HCT116 (cell line): ENCODE data around the gene DLEU7. TPM values are rescaled to one million over a fixed set of nuclear protein-coding genes. Genes with fewer than 3 reads are reported as not detected.

Experiments
- ATAC-seq: fragments of 200-7000 bp; cut with Tn5 transposase; 2 replicates; pipeline ENCODE4 v1.9.1; 2020; ENCODE audit warnings: mild to moderate bottlenecking, moderate library complexity
- BruUV-seq: library from RNA; stranded (reverse); fragments of 400-500 nt; replicated peaks from 2 replicates; lab custom pipeline; 2021; lab: Mats Ljungman, UMichigan
- CTCF ChIA-PET: fragments of 300-600 bp; sonication (Branson Sonifier 250); formaldehyde crosslinking; loops from one replicate; lab custom pipeline; 2021; ENCODE audit warnings: antibody characterized with exemption; lab: Charles Lee
- POLR2A ChIA-PET: fragments of 300-600, 350-600 bp; sonication (Branson Sonifier 250); formaldehyde crosslinking; loops from one replicate; lab custom pipeline; 2021; ENCODE audit warnings: antibody characterized with exemption; lab: Charles Lee
- RAD21 ChIA-PET, 2 experiments: fragments of 300-600 bp; sonication (Branson Sonifier 250); formaldehyde crosslinking; loops; one replicate each; lab custom pipeline; 2023; ENCODE audit warnings: low total read pairs in 2 of 2; ENCODE audit not compliant: uncharacterized antibody in 2 of 2, unreplicated experiment in 2 of 2, low non-redundant PET in 1 of 2; lab: Charles Lee
- DNase-seq: peaks from one replicate; pipeline ENCODE4 v3.0.0-alpha.2; 2010; ENCODE audit warnings: low read depth, low spot score
- H2AFZ ChIP-seq: fragments of 200-600 bp; shearing (Covaris generic), sonication (generic); 2 replicates; pipeline ENCODE4 v1.6.1; 2017; ENCODE audit warnings: low read depth, mixed run types, mixed read lengths, antibody characterized with exemption, low read length; ENCODE audit not compliant: poor library complexity, severe bottlenecking
- H3K27ac ChIP-seq: 2 replicates; pipeline ENCODE4 v1.5.1; 2012; ENCODE audit warnings: low read depth, low read length
- H3K27me3 ChIP-seq: fragments of 200-600 bp; sonication (generic); 2 replicates; pipeline ENCODE4 v1.6.1; 2016; ENCODE audit warnings: mixed run types, low read length, mixed read lengths; ENCODE audit not compliant: insufficient read depth
- H3K36me3 ChIP-seq, 2 experiments: fragments of 200-500 bp in 1 of 2; fragments of 200-600 bp in 1 of 2; sonication (Bioruptor generic) in 1 of 2; sonication (generic) in 1 of 2; 2 replicates each; pipeline versions ENCODE4 v1.5.1 to v1.6.1; 2014 to 2016; ENCODE audit warnings: low read length in 2 of 2, inconsistent platforms in 1 of 2, mixed read lengths in 1 of 2, mixed run types in 1 of 2; ENCODE audit not compliant: insufficient read depth in 2 of 2, control insufficient read depth in 1 of 2
- H3K4me1 ChIP-seq, 2 experiments: fragments of 200-600 bp in 1 of 2; sonication (generic) in 1 of 2; 2 replicates each; pipeline versions ENCODE4 v1.5.1 to v1.6.1; 2012 to 2017; ENCODE audit warnings: low read length in 2 of 2, inconsistent platforms in 1 of 2, mild to moderate bottlenecking in 1 of 2, mixed read lengths in 1 of 2, mixed run types in 1 of 2, moderate library complexity in 1 of 2; ENCODE audit not compliant: insufficient read depth in 2 of 2, control insufficient read depth in 1 of 2
- H3K4me2 ChIP-seq: fragments of 200-600 bp; sonication (generic); 2 replicates; pipeline ENCODE4 v1.6.1; 2017; ENCODE audit warnings: mixed run types, low read length, mixed read lengths
- H3K4me3 ChIP-seq, 2 experiments: fragments of 200-600 bp in 1 of 2; sonication (generic) in 1 of 2; replicated peaks in 1 of 2; 2 replicates each; pipeline ENCODE4 v1.5.1; 2011 to 2016; ENCODE audit warnings: low read length in 2 of 2, control low read depth in 1 of 2, low read depth in 1 of 2, mild to moderate bottlenecking in 1 of 2, mixed read lengths in 1 of 2, mixed run types in 1 of 2
- H3K79me2 ChIP-seq: fragments of 200-600 bp; sonication (generic); 2 replicates; pipeline ENCODE4 v1.6.1; 2017; ENCODE audit warnings: mild to moderate bottlenecking, mixed run types, low read length, moderate library complexity, mixed read lengths; ENCODE audit not compliant: insufficient read depth
- H3K9ac ChIP-seq: fragments of 200-600 bp; sonication (generic); 2 replicates; pipeline ENCODE4 v1.6.1; 2016; ENCODE audit warnings: low read length, mixed read lengths
- H3K9me2 ChIP-seq: fragments of 200-600 bp; sonication (generic), shearing (Covaris generic); 2 replicates; pipeline ENCODE4 v1.6.1; 2017; ENCODE audit warnings: mixed run types, mild to moderate bottlenecking, moderate library complexity; ENCODE audit not compliant: insufficient read depth
- H3K9me3 ChIP-seq, 2 experiments: fragments of 200-500 bp in 1 of 2; fragments of 200-600 bp in 1 of 2; sonication (Bioruptor generic) in 1 of 2; sonication (generic) in 1 of 2; 2 replicates each; pipeline ENCODE4 v1.6.1; 2014 to 2017; ENCODE audit warnings: low read length in 2 of 2, mixed read lengths in 2 of 2, inconsistent platforms in 1 of 2, low read depth in 1 of 2, mild to moderate bottlenecking in 1 of 2, mixed run types in 1 of 2, moderate library complexity in 1 of 2; ENCODE audit not compliant: control insufficient read depth in 1 of 2, insufficient read depth in 1 of 2
- H4K20me1 ChIP-seq: fragments of 200-600 bp; sonication (generic), shearing (Covaris generic); 2 replicates; pipeline ENCODE4 v1.6.1; 2017; ENCODE audit warnings: mixed run types, mild to moderate bottlenecking, moderate library complexity; ENCODE audit not compliant: insufficient read depth
- CBX3 ChIP-seq: IDR thresholded peaks from 2 replicates; pipeline ENCODE4 v1.6.1; 2012; ENCODE audit warnings: low read depth
- CTCF ChIP-seq, 3 experiments: fragments of 200-600 bp in 1 of 3; sonication (generic) in 1 of 3; IDR thresholded peaks in 2 of 3; conservative IDR thresholded peaks in 1 of 3; 2 replicates each; pipeline ENCODE4 v1.5.1; 2012 to 2017; ENCODE audit warnings: low read depth in 2 of 3, low read length in 2 of 3, antibody characterized with exemption in 1 of 3, borderline replicate concordance in 1 of 3, control low read depth in 1 of 3, mild to moderate bottlenecking in 1 of 3, mixed read lengths in 1 of 3, mixed run types in 1 of 3, moderate library complexity in 1 of 3; ENCODE audit not compliant: insufficient read depth in 1 of 3
- EZH2phosphoT487 ChIP-seq: fragments of 200-600 bp; IDR thresholded peaks from 2 replicates; pipeline ENCODE4 v1.6.1; 2018; ENCODE audit warnings: antibody characterized with exemption, borderline replicate concordance
- REST ChIP-seq: IDR thresholded peaks from 2 replicates; pipeline ENCODE4 v1.6.1; 2012; ENCODE audit warnings: low read depth
- SIN3A ChIP-seq: IDR thresholded peaks from 2 replicates; pipeline ENCODE4 v1.6.1; 2012; ENCODE audit warnings: low read depth
- TCF7L2 ChIP-seq: IDR thresholded peaks from 2 replicates; pipeline ENCODE4 v1.7.0; 2011; ENCODE audit warnings: borderline replicate concordance, inconsistent platforms; ENCODE audit not compliant: insufficient read depth, insufficient read length; ENCODE audit errors: extremely low read depth
- intact Hi-C: fragments of 100-400 bp; cut with micrococcal nuclease; formaldehyde crosslinking; loops from 2 replicates; pipeline ENCODE4 v1.10.0; 2022
- total RNA-seq: library from RNA; stranded (reverse); gene quantifications from one replicate; pipeline ENCODE4 v1.2.1, GENCODE V29; 2021; ENCODE audit not compliant: unreplicated experiment
- TF ChIP-seq, protein P1 (sequence below): IDR thresholded peaks from 2 replicates; pipeline ENCODE4 v1.6.1; 2012
- TF ChIP-seq, protein P2 (sequence below): IDR thresholded peaks from 2 replicates; pipeline ENCODE4 v1.6.1; 2011; ENCODE audit warnings: mild to moderate bottlenecking, low read length, moderate library complexity; ENCODE audit not compliant: insufficient replicate concordance; ENCODE audit errors: extremely low read depth

DLEU7 gene
- total RNA-seq, 1 experiment from 2014 or later: not detected

- Histone ChIP-seq H3K36me3 (no peaks in the 10 kb centered on the region), H3K4me2 (no peak overlapping the region), H3K4me3 (no peak overlapping the region), H3K9me3 (no peaks in the 10 kb centered on the region), H4K20me1 (no peaks in the 10 kb centered on the region), H2AFZ (no peak overlapping the region)
- POLR2A ChIA-PET: no interaction called here
- CTCF ChIA-PET: no interaction called here
- no TSS peak for BruUV-seq
- intact Hi-C loops: no loop called here
- RAD21 ChIA-PET: no interaction called here
- ATAC-seq: no peak
- TF ChIP-seq SIN3A (no peak), REST (no peak), TCF7L2 (no peak)
- TF ChIP-seq, protein P1, sequence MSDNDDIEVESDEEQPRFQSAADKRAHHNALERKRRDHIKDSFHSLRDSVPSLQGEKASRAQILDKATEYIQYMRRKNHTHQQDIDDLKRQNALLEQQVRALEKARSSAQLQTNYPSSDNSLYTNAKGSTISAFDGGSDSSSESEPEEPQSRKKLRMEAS: no peak
- TF ChIP-seq, all 23 proteins: peak for 0
- H3K79me2 ChIP-seq: no peaks in the 10 kb centered on the region
- no peak overlapping the region for H3K27ac ChIP-seq
- no peaks in the 10 kb centered on the region for H3K4me1 ChIP-seq
- DNase-seq: no peak
- no peaks in the 10 kb centered on the region for H3K9me2 ChIP-seq
- H3K9ac ChIP-seq: no peak overlapping the region
- H3K27me3 ChIP-seq: no peaks in the 10 kb centered on the region
Observed at GRCh38 chr13:50883728-50884127, 40.2 kb upstream of the DLEU7 start.

DNA sequence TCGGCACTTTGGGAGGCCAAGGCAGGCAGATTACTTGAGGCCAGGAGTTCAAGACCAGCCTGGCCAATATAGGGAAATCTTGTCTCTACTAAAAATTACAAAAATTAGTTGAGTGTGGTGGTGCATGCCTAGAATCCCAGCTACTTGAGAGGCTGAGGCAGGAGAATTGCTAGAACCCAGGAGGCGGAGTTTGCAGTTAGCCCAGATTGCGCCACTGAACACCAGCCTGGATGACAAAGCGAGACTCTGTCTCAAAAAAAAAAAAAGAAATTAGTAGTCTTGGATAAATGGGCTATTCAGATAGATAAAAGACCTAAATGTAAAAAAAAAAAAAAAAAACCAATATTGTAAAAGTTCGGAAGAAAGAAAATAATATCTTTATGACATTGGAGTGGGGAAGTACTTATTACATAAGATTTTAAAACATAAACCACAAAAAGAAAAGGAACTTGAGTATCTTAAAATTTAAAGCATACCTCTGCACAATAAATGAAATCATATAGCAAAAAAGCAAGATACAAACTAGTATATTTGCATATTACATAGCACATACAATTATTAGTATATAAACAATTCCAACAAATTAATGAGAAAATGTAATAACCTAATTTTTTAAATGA, 39.4 kb upstream of the DLEU7 start:
- DNase-seq: no peak
- Histone ChIP-seq H3K9me3 (no peaks in the 10 kb centered on the region), H2AFZ (no peak overlapping the region), H4K20me1 (no peaks in the 10 kb centered on the region), H3K36me3 (no peaks in the 10 kb centered on the region), H3K4me2 (no peak overlapping the region), H3K9ac (no peak overlapping the region), H3K27me3 (no peaks in the 10 kb centered on the region), H3K4me3 (no peak overlapping the region)
- no peak for ATAC-seq
- intact Hi-C loops: no loop called here
- TF ChIP-seq TCF7L2 (no peak), EZH2phosphoT487 (no peak), CTCF (IDR thresholded peaks at IDR 0.05 in 2 of 3, conservative IDR thresholded peaks at IDR 0.05 in 1 of 3; ENCODE audit: borderline replicate concordance in 1 of 3, insufficient read depth in 1 of 3, low read depth in 2 of 3, low read length in 2 of 3) (no peak), CBX3 (no peak)
- TF ChIP-seq, protein P1: no peak
- TF ChIP-seq, protein P2, sequence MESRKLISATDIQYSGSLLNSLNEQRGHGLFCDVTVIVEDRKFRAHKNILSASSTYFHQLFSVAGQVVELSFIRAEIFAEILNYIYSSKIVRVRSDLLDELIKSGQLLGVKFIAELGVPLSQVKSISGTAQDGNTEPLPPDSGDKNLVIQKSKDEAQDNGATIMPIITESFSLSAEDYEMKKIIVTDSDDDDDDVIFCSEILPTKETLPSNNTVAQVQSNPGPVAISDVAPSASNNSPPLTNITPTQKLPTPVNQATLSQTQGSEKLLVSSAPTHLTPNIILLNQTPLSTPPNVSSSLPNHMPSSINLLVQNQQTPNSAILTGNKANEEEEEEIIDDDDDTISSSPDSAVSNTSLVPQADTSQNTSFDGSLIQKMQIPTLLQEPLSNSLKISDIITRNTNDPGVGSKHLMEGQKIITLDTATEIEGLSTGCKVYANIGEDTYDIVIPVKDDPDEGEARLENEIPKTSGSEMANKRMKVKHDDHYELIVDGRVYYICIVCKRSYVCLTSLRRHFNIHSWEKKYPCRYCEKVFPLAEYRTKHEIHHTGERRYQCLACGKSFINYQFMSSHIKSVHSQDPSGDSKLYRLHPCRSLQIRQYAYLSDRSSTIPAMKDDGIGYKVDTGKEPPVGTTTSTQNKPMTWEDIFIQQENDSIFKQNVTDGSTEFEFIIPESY: no peak
- TF ChIP-seq, all 23 proteins: peak for 0
- no TSS peak for BruUV-seq
- Histone ChIP-seq H3K27ac (no peak overlapping the region), H3K9me2 (no peaks in the 10 kb centered on the region), H3K4me1 (no peaks in the 10 kb centered on the region), H3K79me2 (no peaks in the 10 kb centered on the region)
- ChIA-PET POLR2A (no interaction called here), CTCF (no interaction called here), RAD21 (no interaction called here)
